ENCODE measurements around the gene MYO16. TPM values are rescaled to one million over a fixed set of nuclear protein-coding genes. Genes with fewer than 3 reads are reported as not detected.

Gene MYO16
- total RNA-seq, 4 donors from 2014 or later = 0.53 TPM; not detected in 3

DNA sequence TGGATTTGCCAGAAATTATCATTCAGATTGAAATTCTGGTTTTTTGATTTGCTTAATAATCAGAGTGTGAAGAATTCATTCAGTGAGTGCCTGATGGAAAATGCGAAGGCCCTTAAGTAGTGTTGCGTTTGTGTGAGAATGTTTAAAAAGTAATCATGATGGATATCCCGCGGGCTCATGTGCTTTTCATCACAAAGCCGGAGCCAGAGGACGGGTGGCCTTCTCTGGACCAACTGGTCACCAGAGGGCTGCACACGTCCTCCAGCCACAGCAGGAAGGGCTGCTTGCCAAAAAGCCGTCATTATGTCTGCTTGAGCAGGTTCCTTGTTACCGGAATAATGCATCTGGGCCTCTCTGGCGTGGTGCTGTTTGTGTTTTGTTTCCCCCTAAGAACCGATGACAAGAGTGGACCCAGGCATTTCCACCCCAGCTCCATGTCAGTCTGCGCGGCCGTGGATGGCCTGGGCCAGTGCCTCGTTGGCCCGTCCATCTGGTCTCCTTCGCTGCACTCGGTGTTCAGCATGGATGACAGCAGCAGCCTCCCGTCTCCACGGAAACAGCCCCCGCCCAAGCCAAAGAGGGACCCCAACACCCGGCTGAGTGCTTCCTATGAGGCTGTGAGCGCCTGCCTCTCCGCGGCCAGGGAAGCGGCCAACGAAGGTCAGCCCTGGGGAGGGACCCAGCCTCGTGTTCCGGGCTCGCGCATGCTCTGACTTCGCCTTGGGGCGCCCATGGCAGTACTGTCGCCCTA, 497.7 kb downstream of the MYO16 start:
- no peak for DNase-seq
- H3K4me3 ChIP-seq = no peak overlapping the region
- H3K4me1 ChIP-seq = no peaks in the 10 kb centered on the region
- H3K9me3 ChIP-seq = no peaks in the 10 kb centered on the region
- H3K27me3 ChIP-seq = no peaks in the 10 kb centered on the region
- no peaks in the 10 kb centered on the region for H3K36me3 ChIP-seq
- TF ChIP-seq POLR2A (IDR thresholded peaks at IDR 0.05) = no peak
- TF ChIP-seq, protein P1, sequence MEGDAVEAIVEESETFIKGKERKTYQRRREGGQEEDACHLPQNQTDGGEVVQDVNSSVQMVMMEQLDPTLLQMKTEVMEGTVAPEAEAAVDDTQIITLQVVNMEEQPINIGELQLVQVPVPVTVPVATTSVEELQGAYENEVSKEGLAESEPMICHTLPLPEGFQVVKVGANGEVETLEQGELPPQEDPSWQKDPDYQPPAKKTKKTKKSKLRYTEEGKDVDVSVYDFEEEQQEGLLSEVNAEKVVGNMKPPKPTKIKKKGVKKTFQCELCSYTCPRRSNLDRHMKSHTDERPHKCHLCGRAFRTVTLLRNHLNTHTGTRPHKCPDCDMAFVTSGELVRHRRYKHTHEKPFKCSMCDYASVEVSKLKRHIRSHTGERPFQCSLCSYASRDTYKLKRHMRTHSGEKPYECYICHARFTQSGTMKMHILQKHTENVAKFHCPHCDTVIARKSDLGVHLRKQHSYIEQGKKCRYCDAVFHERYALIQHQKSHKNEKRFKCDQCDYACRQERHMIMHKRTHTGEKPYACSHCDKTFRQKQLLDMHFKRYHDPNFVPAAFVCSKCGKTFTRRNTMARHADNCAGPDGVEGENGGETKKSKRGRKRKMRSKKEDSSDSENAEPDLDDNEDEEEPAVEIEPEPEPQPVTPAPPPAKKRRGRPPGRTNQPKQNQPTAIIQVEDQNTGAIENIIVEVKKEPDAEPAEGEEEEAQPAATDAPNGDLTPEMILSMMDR (IDR thresholded peaks at IDR 0.05) = no peak
- H3K27ac ChIP-seq = no peak overlapping the region

- Histone ChIP-seq H3K9me3 (no peaks in the 10 kb centered on the region), H3K27ac (no peak overlapping the region), H3K4me1 (no peaks in the 10 kb centered on the region), H3K27me3 (no peaks in the 10 kb centered on the region), H3K36me3 (no peaks in the 10 kb centered on the region), H3K4me3 (no peak overlapping the region)
- DNase-seq = no peak
- TF ChIP-seq, protein P1 (IDR thresholded peaks at IDR 0.05) = no peak
- TF ChIP-seq POLR2A (IDR thresholded peaks at IDR 0.05) = no peak
Measured at GRCh38 chr13:109128121-109128520, 498.7 kb downstream of the MYO16 start.

DNA sequence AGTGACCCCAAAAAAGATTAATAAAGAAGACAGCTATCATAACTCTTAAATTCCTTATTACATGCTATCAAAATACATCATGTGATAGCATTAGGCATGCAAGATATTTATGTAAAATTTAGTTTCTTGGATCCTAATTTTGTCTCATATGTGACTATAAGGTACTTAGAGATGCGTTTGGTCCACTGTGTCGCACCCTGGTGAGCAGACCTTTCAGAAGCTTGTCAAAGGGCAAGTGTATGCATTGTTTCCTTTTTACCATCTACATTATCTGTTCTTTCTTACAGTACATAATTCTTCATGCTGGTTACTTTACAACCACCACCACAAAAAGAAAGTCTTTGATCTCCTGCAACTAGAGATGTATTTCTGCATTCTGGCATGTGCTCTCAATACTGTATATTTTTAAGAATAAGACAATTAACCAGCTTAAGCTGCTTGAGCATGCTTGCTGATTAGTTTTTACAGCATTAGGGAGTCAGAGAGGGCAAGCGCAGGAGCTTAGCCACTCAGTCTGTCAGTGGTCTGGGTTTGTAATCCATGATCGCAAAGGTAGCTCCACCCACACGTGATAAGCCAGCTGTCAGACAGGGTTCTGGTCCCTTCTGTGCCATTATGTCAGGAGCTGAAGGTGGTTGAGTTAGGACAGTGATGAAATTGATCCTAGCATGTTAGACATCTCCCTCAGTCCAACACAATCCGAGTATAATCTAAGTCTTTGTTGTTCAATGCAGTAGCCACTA, 500.9 kb downstream of the MYO16 start:
- TF ChIP-seq POLR2A (IDR thresholded peaks at IDR 0.05) = no peak
- TF ChIP-seq, protein P1 (IDR thresholded peaks at IDR 0.05) = no peak
- Histone ChIP-seq H3K9me3 (no peaks in the 10 kb centered on the region), H3K4me1 (no peaks in the 10 kb centered on the region), H3K36me3 (no peaks in the 10 kb centered on the region), H3K4me3 (no peak overlapping the region), H3K27me3 (no peaks in the 10 kb centered on the region), H3K27ac (no peak overlapping the region)
- no peak for DNase-seq

DNA sequence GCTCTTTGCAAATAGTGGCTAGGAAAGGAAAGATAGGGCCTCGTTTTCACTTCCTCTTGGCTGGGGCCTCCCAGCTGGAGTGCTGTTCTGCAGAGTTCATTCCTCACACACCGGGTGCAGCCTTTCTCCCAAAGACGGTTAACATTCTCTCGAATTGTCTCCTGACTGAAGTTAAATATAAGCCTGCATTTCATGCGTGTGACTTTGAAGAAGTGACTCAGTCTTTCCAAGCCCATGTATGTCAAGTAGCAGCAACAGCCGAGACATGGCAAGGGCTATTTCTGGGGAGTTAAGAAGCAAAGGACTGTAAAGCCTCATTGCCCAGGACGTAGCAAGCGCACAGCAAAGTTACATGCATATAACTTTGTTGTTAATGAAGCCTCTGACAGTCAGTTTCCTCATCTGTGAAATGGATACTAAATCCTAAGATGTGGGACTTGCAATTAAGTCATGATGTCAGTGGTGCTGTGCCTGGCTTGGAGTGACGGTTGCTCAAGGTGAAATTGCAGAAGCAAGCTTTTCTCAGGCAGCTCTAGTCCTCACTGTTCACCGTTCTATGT, 502.4 kb downstream of the MYO16 start:
- H3K27ac ChIP-seq = no peak overlapping the region
- TF ChIP-seq POLR2A (IDR thresholded peaks at IDR 0.05) = no peak
- TF ChIP-seq, protein P1 (IDR thresholded peaks at IDR 0.05) = no peak
- H3K4me1 ChIP-seq = no peaks in the 10 kb centered on the region
- DNase-seq = no peak
- no peak overlapping the region for H3K4me3 ChIP-seq
- H3K27me3 ChIP-seq = no peaks in the 10 kb centered on the region
- no peaks in the 10 kb centered on the region for H3K36me3 ChIP-seq
- H3K9me3 ChIP-seq = no peaks in the 10 kb centered on the region

DNA sequence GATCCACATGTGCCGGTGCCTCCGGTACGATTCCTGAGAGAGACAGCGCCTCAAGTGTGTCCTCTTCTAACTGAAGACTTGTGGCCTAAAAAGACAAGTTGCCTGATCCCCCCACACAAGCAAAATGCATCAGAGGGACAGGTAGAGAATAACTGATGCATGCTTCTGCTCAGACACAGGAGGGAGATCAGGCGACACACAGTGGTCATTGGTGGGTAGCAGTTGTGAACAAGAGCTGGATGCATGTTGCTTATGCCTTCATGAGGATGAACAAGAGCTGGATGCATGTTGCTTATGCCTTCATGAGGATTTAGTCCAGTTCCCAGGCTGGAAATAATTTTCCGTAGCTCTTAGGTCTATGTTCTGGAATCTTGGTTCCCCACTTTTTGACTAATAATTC, 505.6 kb downstream of the MYO16 start:
- no peaks in the 10 kb centered on the region for H3K36me3 ChIP-seq
- H3K9me3 ChIP-seq = no peaks in the 10 kb centered on the region
- no peak for DNase-seq
- no peaks in the 10 kb centered on the region for H3K4me1 ChIP-seq
- H3K4me3 ChIP-seq = no peak overlapping the region
- no peaks in the 10 kb centered on the region for H3K27me3 ChIP-seq
- H3K27ac ChIP-seq = no peak overlapping the region
- no peak for TF ChIP-seq POLR2A (IDR thresholded peaks at IDR 0.05)
- TF ChIP-seq, protein P1 (IDR thresholded peaks at IDR 0.05) = no peak
